Transverse colon (tissue), 4 donors: ENCODE measurements around the gene ADM. TPM values are rescaled to one million over a fixed set of nuclear protein-coding genes. Genes with fewer than 3 reads are reported as not detected.

Experiments used
- DNase-seq: peaks from one replicate; pipeline ENCODE4 v3.0.0-alpha.2; 2019
- H3K27ac ChIP-seq, 4 donors: fragments of 200-600 bp; sonication (generic); 2 replicates each; pipeline ENCODE4 v1.5.1; 2016 to 2018; ENCODE audit warnings: inconsistent platforms in 4 of 4
- H3K27me3 ChIP-seq: fragments of 200-600 bp; sonication (generic); 2 replicates; pipeline ENCODE4 v1.5.1; 2017; ENCODE audit warnings: inconsistent platforms
- H3K36me3 ChIP-seq, 4 donors: fragments of 200-600 bp; sonication (generic); 2 replicates each; pipeline ENCODE4 v1.5.1; 2017 to 2019; ENCODE audit warnings: inconsistent platforms in 4 of 4
- H3K4me1 ChIP-seq, 4 donors: fragments of 200-600 bp; sonication (generic); 2 replicates each; pipeline ENCODE4 v1.5.1; 2017 to 2020; ENCODE audit warnings: inconsistent platforms in 4 of 4
- H3K4me3 ChIP-seq, 4 donors: fragments of 200-600 bp; sonication (generic); 1 replicate in 1 of 4; 2 replicates in 3 of 4; pipeline versions ENCODE4 v1.5.1 to v1.6.1; 2017 to 2019; ENCODE audit warnings: inconsistent platforms in 4 of 4
- H3K9me3 ChIP-seq, 2 donors: fragments of 200-600 bp; sonication (generic); 2 replicates each; pipeline ENCODE4 v1.5.1; 2017 to 2019; ENCODE audit warnings: inconsistent platforms in 2 of 2
- EP300 ChIP-seq: sonication (generic); formaldehyde crosslinking; IDR thresholded peaks from one replicate; pipeline ENCODE4 v1.6.1; 2017; ENCODE audit warnings: antibody characterized with exemption, low read depth
- POLR2A ChIP-seq: fragments of 450-650 bp; IDR thresholded peaks from one replicate; pipeline ENCODE4 v1.6.1; 2016; ENCODE audit warnings: antibody characterized with exemption, mild to moderate bottlenecking, moderate library complexity
- POLR2AphosphoS5 ChIP-seq, 3 donors: sonication (generic); formaldehyde crosslinking; IDR thresholded peaks; one replicate each; pipeline ENCODE4 v1.6.1; 2016; ENCODE audit warnings: antibody characterized with exemption in 3 of 3
- WGBS, 2 donors: methylation state at CpG; one replicate each; pipeline ENCODE4 v1.1.5; 2018; ENCODE audit warnings: low coverage in 1 of 2; 5-methylcytosine and 5-hydroxymethylcytosine counted together
- in situ Hi-C, 4 donors: fragments of 200-750 bp; cut with MboI; loops; one replicate each; pipeline versions ENCODE4 v1.15.0 to v1.15.1; 2017; ENCODE audit warnings: low sequenced_read_pairs in 3 of 4, low pct_ligation_motif_present in 1 of 4, low pct_unique_long_range_greater_than_20kb in 1 of 4
- intact Hi-C: fragments of 100-400 bp; cut with DNase I; formaldehyde crosslinking; loops from one replicate; pipeline ENCODE4 v1.15.1; 2023; ENCODE audit warnings: low total_unique reads
- total RNA-seq, 4 donors: library from RNA; depleted of rRNA; stranded (reverse); fragments of >200 nt; gene quantifications; one replicate each; pipeline ENCODE4 v1.1.0, GENCODE V29; 2016
- TF ChIP-seq, protein P1 (sequence below), 5 experiments: fragments of 200-600 bp in 3 of 5; fragments of 450-650 bp in 2 of 5; sonication (generic) in 3 of 5; IDR thresholded peaks; 1 replicate in 2 of 5; 2 replicates in 3 of 5; pipeline ENCODE4 v1.5.1; 2016 to 2017; ENCODE audit warnings: antibody characterized with exemption in 5 of 5, inconsistent platforms in 3 of 5, mild to moderate bottlenecking in 2 of 5, moderate library complexity in 1 of 5

The ADM gene
- total RNA-seq, 4 donors from 2014 or later: 51.9 to 235 (median 157) TPM

DNA sequence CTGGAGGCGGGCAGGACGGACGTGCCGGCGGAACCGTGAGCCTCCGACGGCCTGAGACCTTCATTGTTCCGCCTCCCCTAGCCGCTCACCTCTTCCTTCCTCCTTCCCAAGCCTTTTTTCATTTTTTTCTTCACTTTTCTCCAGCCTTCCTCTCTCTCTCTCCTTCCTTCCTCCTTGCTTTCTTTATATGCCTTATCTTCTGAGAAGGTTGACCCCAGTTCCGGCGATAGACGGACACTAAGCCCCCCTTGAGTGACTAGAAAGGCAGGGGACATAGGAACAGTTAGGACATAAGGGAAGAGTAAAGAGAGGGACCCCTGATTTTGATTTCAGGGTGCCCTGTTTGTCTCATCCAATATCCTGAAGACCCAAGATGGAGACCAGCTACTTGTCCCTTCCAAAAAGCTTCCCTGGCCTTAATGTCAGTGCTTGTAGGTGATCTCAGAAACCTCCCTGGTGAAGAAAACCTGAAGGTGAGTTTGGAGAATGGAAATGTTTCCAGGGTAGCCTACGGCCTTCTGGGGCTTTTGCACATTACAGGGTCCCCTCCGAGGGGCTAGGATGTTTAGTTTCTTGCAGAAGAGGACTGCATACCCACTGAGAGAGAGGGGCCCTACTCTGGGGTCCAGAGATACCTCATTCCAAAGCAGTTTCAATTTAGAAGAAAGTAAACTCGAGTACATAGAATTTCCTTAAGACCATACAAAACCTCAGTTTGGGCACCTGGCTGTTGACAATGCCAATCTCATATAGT lies 3.5 kb downstream of the ADM start:
- in situ Hi-C loops: loop anchor here in 3 of 4 donors (25.0 kb wide), 2 partner anchors 446 to 546 kb away; no protein-coding TSS in a partner anchor
- H3K36me3 ChIP-seq: no peaks in the 10 kb centered on the region
- 5 to 22% methylated on average over 11 to 16 of the region's 16 CpGs for WGBS, 2 donors
- intact Hi-C loops: loop anchor here (5.0 to 10.0 kb wide), 2 partner anchors 101 to 334 kb away; no protein-coding TSS in a partner anchor
- H3K4me3 ChIP-seq: peak overlapping the region; percentile 48 to 74 (median 60)
- TF ChIP-seq, protein P1, sequence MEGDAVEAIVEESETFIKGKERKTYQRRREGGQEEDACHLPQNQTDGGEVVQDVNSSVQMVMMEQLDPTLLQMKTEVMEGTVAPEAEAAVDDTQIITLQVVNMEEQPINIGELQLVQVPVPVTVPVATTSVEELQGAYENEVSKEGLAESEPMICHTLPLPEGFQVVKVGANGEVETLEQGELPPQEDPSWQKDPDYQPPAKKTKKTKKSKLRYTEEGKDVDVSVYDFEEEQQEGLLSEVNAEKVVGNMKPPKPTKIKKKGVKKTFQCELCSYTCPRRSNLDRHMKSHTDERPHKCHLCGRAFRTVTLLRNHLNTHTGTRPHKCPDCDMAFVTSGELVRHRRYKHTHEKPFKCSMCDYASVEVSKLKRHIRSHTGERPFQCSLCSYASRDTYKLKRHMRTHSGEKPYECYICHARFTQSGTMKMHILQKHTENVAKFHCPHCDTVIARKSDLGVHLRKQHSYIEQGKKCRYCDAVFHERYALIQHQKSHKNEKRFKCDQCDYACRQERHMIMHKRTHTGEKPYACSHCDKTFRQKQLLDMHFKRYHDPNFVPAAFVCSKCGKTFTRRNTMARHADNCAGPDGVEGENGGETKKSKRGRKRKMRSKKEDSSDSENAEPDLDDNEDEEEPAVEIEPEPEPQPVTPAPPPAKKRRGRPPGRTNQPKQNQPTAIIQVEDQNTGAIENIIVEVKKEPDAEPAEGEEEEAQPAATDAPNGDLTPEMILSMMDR (IDR thresholded peaks at IDR 0.05): peak in 2 of 5 experiments; percentile 16 to 45
- TF ChIP-seq POLR2AphosphoS5 (IDR thresholded peaks at IDR 0.05) (no peak), POLR2A (peak; percentile 50), EP300 (no peak)
- peak overlapping the region; percentile 90 to 96 (median 92) for H3K27ac ChIP-seq
- H3K27me3 ChIP-seq: peaks cover 3% of the 10 kb centered on the region
- DNase-seq: no peak
- H3K4me1 ChIP-seq: peaks cover 13 to 60% (median 40%) of the 10 kb centered on the region in 4 donors
- no peaks in the 10 kb centered on the region for H3K9me3 ChIP-seq

DNA sequence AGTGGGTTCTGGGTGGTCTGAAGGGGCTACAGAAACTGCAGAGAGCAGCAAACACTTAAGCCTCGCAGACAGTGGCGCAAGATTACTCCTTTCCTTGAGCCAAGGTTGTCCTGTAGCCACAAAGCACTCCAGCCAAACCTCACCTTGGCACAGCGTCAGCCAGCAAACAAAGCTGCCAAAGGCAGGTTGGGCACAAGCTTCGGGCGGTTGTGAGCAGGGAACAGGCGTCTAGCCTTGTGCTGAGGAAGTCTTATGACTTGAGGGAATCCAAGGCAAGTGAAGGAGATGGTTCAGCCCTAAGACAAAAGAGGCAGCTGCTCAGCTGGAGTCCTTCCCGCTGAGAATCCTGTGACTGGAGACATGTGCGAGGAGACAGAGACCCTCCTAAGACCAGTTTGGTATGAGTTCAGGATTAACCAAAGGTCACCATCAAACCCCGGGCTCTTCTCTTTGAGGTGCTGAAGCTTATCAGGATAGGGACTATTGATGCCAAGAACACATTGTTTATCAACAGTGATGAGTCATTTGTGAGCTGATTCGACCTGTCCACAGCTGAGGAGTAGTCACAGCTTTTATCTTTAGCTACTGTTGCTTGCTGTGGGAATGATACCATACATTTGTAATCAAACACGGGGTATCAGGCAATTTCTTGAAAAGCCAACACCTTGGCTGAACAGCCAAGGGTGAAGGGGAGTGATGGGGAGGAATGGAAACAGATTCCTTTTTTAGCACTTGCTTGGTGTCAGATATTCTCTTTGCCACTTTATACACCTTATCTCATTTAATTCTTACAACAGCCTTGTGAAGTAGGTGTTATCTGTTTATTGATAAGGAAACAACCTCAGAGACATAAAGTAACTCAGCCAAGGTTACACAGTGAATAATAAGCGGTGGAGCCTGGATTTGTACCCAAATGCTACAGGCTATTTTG lies 4.6 kb downstream of the ADM start:
- H3K27ac ChIP-seq: peak overlapping the region; percentile 90 to 96 (median 92)
- WGBS, 2 donors: 15 to 33% methylated on average over 4 to 12 of the region's 12 CpGs
- no peaks in the 10 kb centered on the region for H3K9me3 ChIP-seq
- intact Hi-C loops (loop anchor here (5.0 to 10.0 kb wide), 2 partner anchors 102 to 335 kb away; no protein-coding TSS in a partner anchor), in situ Hi-C loops (loop anchor here (10.0 to 25.0 kb wide), 5 partner anchors 95 to 555 kb away; no protein-coding TSS in a partner anchor)
- no peak for TF ChIP-seq EP300
- peak; percentile 40 for TF ChIP-seq POLR2A
- peak; percentile 27 to 74 (median 51) for TF ChIP-seq POLR2AphosphoS5 (IDR thresholded peaks at IDR 0.05)
- TF ChIP-seq, protein P1 (IDR thresholded peaks at IDR 0.05): no peak
- H3K27me3 ChIP-seq: peaks cover 3% of the 10 kb centered on the region
- H3K4me3 ChIP-seq: no peak overlapping the region
- H3K36me3 ChIP-seq: no peaks in the 10 kb centered on the region
- peak; percentile 76 for DNase-seq
- H3K4me1 ChIP-seq: peaks cover 13 to 49% (median 35%) of the 10 kb centered on the region in 4 donors

DNA sequence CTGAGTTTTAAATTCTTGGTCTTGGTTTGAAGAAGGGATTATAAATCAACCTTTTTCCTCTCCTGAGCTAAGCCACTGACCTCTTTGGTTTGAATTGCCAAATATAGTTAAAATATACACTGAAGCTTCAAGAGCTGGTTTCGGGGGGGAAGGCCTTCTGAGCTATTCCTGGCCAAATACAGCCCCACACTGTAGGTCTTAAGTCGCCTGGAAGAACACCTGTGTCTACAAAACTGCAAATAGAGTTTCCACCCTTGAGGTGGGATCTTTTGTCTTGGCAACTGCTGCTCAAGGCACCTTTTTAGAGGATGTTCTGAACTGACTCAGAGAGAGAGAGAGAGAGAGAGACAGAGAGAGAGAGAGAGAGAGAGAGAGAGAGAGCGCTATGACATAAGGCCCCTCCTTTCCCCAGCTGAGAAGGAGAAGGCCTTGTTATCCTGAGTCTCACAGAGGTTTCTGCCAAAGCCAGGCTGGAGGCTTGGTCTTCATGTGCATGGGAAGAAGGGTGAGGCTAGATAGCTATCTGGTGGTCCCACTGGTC lies 5.5 kb downstream of the ADM start:
- in situ Hi-C loops (loop anchor here (10.0 to 25.0 kb wide), 5 partner anchors 96 to 556 kb away; no protein-coding TSS in a partner anchor), intact Hi-C loops (no loop called here)
- Histone ChIP-seq H3K27me3 (peaks cover 3% of the 10 kb centered on the region), H3K27ac (peak overlapping the region in 3 of 4 donors; percentile 90 to 96 (median 94)), H3K36me3 (no peaks in the 10 kb centered on the region), H3K9me3 (no peaks in the 10 kb centered on the region), H3K4me1 (peaks cover 13 to 45% (median 31%) of the 10 kb centered on the region in 4 donors), H3K4me3 (no peak overlapping the region)
- 79% methylated on average over 3 of the region's 3 CpGs; no CpG with 5 or more reads in 1 of the 2 donors for WGBS, 2 donors
- TF ChIP-seq EP300 (no peak), POLR2A (peak; percentile 34), POLR2AphosphoS5 (IDR thresholded peaks at IDR 0.05) (peak in 1 of 3 donors; percentile 23)
- TF ChIP-seq, protein P1 (IDR thresholded peaks at IDR 0.05): no peak
- DNase-seq: no peak
